ENCODE data around the gene TMEM139.

Gene TMEM139

GRCh38 chr7:143296686-143297085, 11.9 kb downstream of the TMEM139 start:
- H3K9me3 ChIP-seq (ENCODE audit: control insufficient read depth, insufficient read depth, low read depth, low read length), result no peaks in the 10 kb centered on the region
- peaks cover 32 to 96% of the 10 kb centered on the region in 2 experiments for H3K36me3 ChIP-seq (ENCODE audit: control insufficient read depth in 2 of 2, insufficient read depth in 1 of 2, low read length in 2 of 2)
- ChIA-PET POLR2A (interaction anchor here (0.6 kb wide), 1 partner anchor 14 kb away, joined by 3 read pairs; no protein-coding TSS in a partner anchor), CTCF (interaction anchor here (0.5 to 4.3 kb wide), 4 partner anchors 8 to 762 kb away, joined by 3 to 32 read pairs (median 4); no protein-coding TSS in a partner anchor)
- H3K27ac ChIP-seq (ENCODE audit: extremely low read depth, low read depth, low read length), result no peak overlapping the region
- H3K4me3 ChIP-seq (ENCODE audit: low read depth, low read length), result no peak overlapping the region
- TF ChIP-seq ZNF561 (tag by site-specific recombination; IDR thresholded peaks at IDR 0.05; ENCODE audit: borderline replicate concordance), result no peak
- TF ChIP-seq ZNF248 (tag by site-specific recombination; IDR thresholded peaks at IDR 0.05), result no peak
- no peaks in the 10 kb centered on the region for H3K4me1 ChIP-seq (ENCODE audit: control insufficient read depth, insufficient read depth, low read length)

GRCh38 chr7:143299346-143299745, 14.6 kb downstream of the TMEM139 start:
- H3K4me3 ChIP-seq (ENCODE audit: low read depth, low read length), result no peak overlapping the region
- peaks cover 25 to 94% of the 10 kb centered on the region in 2 experiments for H3K36me3 ChIP-seq (ENCODE audit: control insufficient read depth in 2 of 2, insufficient read depth in 1 of 2, low read length in 2 of 2)
- H3K9me3 ChIP-seq (ENCODE audit: control insufficient read depth, insufficient read depth, low read depth, low read length), result no peaks in the 10 kb centered on the region
- ChIA-PET POLR2A (interaction anchor here (0.6 to 1.2 kb wide), 4 partner anchors 9 to 81 kb away, joined by 3 to 10 read pairs (median 4); partner anchors contain the start of gene CASP2), CTCF (interaction anchor here (0.6 to 3.3 kb wide), 34 partner anchors 10 to 331 kb away, joined by 3 to 49 read pairs (median 4); partner anchors contain the start of genes CASP2, CLCN1 and GSTK1)
- H3K27ac ChIP-seq (ENCODE audit: extremely low read depth, low read depth, low read length), result no peak overlapping the region
- TF ChIP-seq ZNF473 (tag by site-specific recombination; IDR thresholded peaks at IDR 0.05), result no peak
- TF ChIP-seq ZSCAN23 (tag by site-specific recombination; IDR thresholded peaks at IDR 0.05), result no peak
- no peak for TF ChIP-seq ZNF324 (tag by site-specific recombination; IDR thresholded peaks at IDR 0.05)
- TF ChIP-seq ZNF549 (tag by site-specific recombination; IDR thresholded peaks at IDR 0.05), result no peak
- no peak for TF ChIP-seq SCRT1 (tag by site-specific recombination; IDR thresholded peaks at IDR 0.05; ENCODE audit: borderline replicate concordance)
- no peak for TF ChIP-seq ZBTB7A (tag by site-specific recombination; IDR thresholded peaks at IDR 0.05; ENCODE audit: low read depth)
- TF ChIP-seq ZNF48 (tag by site-specific recombination; IDR thresholded peaks at IDR 0.05), result no peak
- no peak for TF ChIP-seq ZFP69B (tag by site-specific recombination; IDR thresholded peaks at IDR 0.05)
- TF ChIP-seq BCL11A (tag by site-specific recombination; IDR thresholded peaks at IDR 0.05; ENCODE audit: low read depth), result no peak
- TF ChIP-seq ZNF639 (tag by site-specific recombination; IDR thresholded peaks at IDR 0.05), result no peak
- no peak for TF ChIP-seq ZNF335 (tag by site-specific recombination; conservative IDR thresholded peaks at IDR 0.05)
- TF ChIP-seq PRDM10 (tag by site-specific recombination; IDR thresholded peaks at IDR 0.05), result no peak
- TF ChIP-seq ZNF488 (tag by site-specific recombination; IDR thresholded peaks at IDR 0.05), result no peak
- no peak for TF ChIP-seq GLI2 (tag by site-specific recombination; IDR thresholded peaks at IDR 0.05; ENCODE audit: borderline replicate concordance, low read depth)
- TF ChIP-seq ZNF148 (tag by site-specific recombination; IDR thresholded peaks at IDR 0.05; ENCODE audit: borderline replicate concordance), result no peak
- no peak for TF ChIP-seq HOXD13 (CRISPR knock-in tag; IDR thresholded peaks at IDR 0.05; ENCODE audit: borderline replicate concordance)
- no peak for TF ChIP-seq ZNF560 (tag by site-specific recombination; IDR thresholded peaks at IDR 0.05; ENCODE audit: borderline replicate concordance)
- no peak for TF ChIP-seq ZNF514 (tag by site-specific recombination; IDR thresholded peaks at IDR 0.05)
- TF ChIP-seq YY2 (tag by site-specific recombination; IDR thresholded peaks at IDR 0.05), result no peak
- no peaks in the 10 kb centered on the region for H3K4me1 ChIP-seq (ENCODE audit: control insufficient read depth, insufficient read depth, low read length)

Measured in HEK293 (cell line).